Hematopoietic multipotent progenitor cell treated with erythropoietin and hydrocortisone succinate and interleukin-3 and kit ligand, for 8 days (in vitro differentiated cells): Measurements from ENCODE around the gene NGDN.
A peak's percentile ranks its signal among the peaks of the same experiment; 100 is the strongest.

ENCODE experiments used
- DNase-seq: peaks from one replicate; pipeline ENCODE4 v3.0.0-alpha.2; 2015

The NGDN gene

DNA sequence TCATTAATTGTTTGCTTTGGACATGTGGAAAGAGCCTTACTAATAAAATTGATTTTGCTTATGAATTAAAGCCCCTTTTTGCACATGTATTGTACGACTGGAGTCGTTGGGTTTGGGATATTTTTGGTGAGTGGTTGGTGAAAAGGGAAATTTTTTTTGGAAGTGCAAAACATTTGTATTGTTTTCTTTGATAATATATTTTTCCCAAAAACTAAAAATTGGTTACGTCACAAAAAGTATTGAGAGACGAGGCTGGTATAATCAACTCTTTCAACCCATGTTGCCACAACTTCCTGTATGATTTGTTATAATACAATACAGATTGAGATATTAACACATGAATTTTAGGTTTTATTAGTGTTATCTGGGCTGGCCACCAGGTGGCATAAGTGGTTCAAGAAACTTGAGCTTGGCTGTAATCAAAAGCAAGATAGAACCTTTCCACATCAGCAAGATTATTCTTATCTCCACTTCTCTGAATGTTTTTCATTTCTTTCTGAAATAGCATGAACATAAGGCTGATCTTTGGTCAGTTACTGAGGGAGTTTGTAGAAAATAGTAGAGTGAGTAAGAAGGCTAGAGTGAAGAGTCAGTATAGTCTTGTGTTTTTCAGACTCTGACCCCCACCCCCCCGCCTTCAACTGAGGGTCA lies 8.7 kb downstream of the NGDN start:
- DNase-seq = peak; percentile 81

DNA sequence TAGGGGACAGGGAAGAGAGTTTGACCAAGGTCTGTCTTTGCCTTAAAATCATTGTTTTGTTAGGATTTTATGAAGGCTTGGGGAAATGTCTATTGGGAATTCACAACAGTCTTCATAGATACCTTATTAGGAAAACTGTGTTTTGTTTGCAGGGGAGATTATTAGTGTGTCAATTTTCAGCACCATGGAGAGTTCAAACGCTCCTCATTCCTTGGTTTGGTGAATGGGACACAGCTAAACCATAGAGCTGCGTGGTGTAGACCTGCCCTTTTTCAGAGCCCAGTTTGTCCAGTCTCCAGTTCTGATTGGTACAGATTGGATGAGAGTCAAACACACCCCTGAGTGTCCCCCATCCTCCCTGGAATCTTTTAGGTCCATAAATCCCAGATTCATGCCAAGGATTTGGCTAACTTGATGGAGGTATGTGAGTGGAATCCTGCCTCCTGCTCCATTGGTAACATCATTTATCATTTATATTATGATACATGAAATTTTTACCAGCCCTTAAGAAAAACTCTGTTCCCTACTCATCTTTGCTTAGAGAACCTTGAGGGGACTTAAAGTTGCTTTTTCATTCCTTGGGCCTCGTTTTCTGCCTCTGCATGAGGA lies 12.0 kb downstream of the NGDN start:
- peak; percentile 48 for DNase-seq

DNA sequence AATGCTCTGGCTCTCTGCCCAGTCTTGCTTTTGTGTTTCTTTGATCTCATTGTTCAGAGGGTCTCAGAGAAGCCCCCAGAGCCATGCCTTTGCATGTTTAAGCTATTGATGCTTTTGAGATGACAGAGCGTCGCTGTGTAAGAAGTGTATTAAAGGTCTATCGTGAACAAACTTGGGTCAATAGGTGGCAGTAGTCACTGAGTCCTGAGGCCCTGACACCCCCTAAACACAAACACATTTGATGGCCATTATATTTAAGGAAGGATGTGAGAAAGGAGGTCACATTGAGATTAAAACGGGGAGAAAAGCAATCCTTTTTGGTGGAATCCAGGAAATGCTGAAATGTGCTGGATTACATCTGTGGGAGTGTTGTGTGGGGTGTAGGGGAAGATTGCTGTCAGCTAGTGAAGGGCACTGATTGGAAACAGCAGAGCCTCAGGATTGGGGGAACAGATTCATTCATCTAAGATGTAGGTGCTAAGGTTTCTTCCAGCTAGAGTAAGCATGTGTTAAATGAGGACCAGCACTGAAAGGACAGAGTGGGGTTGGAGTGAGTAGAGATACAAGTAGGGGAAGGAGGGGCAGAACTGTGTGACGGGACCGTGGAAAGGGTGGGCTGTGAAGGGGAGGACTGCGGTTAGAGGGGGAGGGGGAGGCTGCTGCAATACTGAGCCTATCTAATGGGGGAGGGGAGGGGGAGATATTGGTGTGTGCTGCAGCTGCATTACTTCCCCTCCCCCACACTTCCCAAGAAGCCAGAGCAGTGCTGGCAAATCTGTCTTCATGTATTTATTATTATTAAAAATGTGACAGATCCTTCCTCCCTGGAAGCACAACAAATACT lies 12.7 kb downstream of the NGDN start:
- DNase-seq = no peak

DNA sequence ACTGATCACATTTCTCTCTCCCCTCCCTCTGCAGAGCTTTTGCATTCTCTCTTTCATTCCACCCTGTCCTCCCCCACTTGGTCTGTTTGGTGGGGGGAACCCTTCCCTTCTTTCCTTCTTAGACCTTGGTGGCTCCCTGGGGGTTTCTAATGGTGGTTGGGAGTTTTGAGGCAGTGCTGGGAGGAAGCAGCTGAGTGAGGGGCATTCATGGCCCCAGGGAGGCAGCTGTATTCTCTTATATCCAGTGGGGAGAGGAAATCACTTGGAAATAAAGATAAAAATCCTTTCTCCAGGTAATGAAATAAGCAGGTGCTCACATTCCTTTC lies 13.3 kb downstream of the NGDN start:
- DNase-seq = no peak

DNA sequence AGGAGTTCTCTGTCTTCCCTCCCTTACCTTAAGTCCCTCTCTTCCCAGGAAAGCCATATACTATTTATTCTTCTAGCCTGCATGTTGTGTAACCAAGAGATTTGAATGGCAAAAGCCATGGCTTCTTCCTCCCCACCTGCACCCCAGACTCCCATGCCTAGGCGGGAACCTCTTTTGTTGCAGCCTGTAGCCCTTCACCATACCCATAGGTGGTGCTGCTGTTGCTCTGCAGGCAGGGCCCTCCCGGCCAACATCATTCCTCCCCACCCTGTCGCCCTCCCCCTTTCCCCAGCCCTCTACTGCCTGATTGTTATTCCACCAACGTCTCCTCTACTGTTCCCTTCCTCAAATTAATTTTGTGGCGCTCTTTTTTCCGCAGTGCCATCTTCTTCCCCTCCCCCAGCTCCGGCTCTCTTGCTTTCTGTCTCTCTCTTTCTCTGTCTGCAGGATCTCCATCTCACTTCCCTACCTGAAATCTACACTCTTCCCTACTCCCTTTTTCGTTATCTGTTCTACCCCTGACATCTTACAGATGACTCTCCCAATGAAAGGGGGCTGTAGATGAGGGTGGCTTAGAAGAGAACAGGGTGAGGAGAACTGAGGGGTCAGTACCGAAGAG lies 13.8 kb downstream of the NGDN start:
- peak; percentile 12 for DNase-seq

DNA sequence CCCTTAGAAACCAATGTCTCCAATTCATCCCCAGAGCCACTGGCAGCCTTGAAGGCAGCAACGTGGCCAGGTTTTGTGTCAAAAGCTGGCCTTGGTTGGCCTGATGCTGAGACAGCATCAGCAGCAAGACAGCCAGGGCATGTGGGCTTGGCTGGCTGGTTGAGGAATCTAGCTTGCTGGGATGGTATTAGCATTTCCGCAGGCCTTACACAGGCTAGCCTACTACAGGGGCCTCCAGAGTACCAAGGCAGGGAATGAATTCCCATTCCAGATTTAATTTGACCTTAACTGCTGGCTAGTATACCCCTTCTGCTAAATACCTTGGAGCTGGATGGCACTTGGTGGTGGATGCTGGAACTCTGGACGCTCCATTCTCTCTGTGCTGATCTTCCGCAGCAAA lies 15.8 kb downstream of the NGDN start:
- no peak for DNase-seq

DNA sequence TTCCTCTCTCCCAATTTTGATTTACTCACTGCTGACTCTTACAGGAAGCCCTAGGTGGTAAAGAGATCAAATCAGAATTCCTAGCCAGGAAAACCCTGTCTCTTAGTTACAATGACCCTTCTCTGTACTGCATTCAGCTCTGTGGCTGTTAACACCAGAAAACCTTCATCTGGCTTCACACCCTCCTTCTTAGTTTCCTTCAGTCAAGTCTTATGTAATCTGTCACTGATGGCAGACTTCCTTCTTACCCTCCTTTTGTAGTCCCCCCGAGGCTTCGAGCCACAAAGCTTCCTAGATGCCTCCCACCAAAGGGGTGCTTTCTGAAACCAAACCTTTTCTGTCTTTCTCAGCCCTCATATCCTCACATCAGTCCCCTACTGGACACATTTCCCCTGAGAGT lies 16.5 kb downstream of the NGDN start:
- DNase-seq = no peak

DNA sequence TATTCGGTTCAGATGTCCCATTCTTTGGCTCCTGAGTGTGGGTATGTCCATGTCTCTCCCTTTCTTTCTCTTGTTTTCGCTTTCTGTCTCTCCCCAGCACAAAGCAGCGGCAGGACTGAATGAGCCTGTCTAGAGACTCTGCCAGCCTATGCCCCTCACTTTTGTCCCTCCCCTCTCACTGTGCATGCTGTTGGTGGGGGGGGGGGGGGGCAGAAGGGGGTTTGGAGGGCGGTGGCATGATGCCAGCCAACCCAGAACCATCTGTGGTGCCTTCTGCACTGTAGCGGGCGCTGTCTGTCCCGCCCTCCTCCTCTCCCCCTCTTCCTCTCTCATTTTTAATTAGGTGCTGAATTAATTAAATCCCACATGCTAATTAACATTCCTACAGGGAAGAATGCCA lies 17.7 kb downstream of the NGDN start:
- DNase-seq = no peak

DNA sequence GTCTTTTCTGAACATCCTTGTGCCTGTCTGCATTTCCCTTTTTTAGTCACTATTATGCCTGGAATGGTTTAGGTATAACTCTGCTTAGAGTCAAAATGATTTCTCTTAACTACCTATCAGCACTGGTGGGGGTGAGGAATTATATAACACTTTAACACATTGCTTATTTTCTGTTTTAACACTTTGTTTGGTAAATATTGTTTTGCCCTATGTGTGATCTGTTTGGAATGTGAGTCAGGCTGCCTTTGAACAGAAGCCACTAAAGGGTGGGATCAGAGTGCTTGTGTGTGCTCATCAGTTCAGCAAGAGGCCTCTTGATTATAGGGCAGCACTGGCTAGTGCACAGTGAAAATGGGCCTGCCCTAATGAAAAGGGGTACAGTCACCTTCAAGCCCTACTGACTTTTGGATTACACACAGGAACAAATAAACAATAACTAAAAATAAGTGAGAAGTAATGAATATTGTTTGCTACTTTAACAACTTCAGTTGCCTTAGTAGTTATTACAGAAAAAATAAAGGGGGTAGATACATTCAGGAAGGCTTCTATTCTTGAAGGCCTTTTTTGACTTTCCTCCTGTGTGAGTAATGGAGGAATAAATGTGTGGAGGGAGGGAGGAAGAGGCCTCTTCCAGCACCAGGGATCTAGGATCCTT lies 23.2 kb downstream of the NGDN start:
- no peak for DNase-seq

DNA sequence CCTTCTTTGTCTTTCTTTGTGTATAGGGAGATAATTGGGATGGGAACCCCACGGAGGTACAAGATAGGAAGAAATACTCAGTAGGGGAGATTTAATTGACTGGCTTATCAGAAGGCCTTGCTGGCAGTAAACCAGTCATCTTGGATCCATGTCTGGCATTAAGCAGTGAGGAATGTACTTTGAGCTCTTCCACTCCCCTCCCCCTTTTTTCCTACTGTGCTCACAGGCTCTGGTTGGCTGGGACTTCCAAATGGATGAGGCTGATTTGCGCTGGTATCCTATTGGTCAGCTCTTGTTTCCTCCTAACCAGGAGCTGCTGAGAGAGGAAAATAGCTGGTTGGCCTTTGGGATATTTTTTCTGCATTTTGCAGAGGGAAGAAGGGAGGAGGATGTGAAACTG lies 24.7 kb downstream of the NGDN start:
- DNase-seq = no peak

DNA sequence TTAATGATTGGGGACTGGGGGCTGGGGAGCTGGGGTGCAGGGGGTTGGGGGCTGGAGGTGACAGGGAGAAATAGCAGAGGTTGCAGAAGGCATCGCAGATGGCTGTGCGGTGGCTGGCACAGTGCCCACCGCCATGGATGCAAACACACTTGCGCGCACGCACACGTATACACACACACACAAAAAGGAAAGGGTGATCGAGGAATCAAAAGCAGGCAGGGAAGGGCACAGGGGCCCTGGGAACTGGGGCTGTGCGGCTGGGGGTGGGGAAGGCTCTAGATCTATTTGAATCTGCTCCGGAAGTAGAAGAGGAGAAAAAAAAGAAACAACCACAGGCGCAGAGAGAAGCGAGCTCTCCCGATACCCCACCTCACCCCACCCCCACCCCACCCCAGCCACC lies 42.7 kb downstream of the NGDN start:
- no peak for DNase-seq

DNA sequence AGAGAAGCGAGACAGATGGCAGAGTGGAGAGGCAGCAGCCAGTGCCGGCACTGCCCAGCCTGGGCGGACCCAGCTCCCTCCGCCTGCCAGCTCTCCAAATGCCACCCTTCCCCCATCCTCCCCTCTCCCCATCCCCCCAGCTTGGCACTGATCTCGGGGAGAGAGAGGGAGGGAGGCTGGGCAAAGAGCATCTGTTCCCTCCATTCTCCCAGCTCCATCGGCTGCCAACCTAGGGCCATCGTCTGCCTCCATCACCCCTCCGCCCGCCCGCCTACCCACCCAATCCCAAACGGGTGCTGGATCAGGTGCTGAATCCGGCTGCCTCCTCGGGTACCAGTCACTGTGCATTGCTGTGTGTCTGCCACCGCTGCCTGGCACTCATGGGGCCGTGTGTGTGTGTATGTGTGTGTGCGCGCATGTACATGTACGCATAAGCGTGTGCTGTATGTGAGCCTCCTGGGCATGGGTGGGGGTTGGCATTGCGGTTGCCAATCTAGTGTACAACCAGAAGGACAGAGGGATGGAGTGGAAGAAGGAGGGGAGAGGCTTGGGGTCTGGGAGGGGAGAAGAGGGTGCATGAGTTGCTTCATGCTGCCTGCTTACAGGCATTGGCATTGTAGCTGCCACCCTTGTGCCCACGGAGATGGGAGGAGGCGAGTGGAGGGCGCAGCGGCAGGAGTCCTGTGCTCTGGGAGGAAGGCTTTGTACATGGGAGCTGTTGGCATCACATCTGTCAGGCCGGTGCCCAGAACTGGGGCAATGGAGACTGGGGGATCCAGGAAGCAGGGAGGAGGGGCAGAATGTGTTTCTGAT lies 43.7 kb downstream of the NGDN start:
- DNase-seq = no peak

DNA sequence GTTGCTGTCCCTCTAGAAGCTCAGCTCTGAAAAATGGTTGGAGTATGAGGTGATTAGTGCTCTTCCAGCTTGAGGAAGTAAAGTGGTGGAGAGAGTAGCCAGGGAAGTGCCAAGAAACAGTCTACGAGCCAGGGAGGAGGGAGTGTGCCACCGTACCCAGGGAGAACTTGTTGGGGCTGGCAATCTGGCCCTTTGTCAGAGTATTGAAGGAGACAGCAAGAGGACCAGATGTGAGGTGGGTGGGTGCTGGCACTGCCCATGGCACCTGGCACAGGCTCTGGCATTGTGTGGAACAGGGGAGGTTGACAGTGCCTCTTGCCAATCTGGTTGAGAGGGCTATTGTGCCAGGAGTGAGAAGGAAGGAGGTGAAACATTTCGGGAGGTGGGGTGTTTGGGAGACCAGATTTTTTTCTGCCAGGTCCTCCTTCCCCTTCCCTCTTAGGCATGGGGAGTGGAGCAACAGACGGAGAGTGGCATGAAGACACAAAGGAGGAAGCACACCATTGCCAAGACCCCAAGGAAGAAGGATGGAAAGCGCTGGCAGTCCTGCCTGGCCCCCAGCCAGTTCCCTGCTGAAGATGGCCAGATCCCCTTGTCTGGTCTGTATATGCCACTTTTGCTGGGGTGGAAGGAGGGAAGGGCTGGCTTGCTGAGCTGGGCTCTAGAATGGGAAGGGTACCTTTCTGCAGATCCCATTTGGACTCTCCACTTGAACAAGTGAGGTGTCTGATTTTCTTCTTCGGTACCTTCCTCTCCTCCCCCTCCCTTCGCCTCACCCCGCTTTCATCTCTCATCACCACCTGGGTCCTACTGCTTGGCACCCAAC lies 44.5 kb downstream of the NGDN start:
- DNase-seq = no peak

DNA sequence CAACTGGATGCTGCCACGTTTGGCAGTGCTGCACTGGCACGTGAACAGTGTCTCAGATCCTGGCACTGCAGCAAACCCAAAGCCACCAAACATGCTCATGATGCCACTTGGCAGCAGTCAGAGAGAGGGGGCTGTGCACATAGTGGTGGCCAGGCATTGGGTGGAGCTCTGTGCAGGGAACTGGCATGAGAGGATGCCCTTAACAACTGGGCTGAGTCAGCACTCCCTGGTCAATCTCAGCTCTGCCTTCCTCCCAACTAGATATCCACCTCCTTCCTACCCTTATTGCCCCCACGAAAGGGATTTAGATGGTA lies 45.1 kb downstream of the NGDN start:
- DNase-seq = no peak

DNA sequence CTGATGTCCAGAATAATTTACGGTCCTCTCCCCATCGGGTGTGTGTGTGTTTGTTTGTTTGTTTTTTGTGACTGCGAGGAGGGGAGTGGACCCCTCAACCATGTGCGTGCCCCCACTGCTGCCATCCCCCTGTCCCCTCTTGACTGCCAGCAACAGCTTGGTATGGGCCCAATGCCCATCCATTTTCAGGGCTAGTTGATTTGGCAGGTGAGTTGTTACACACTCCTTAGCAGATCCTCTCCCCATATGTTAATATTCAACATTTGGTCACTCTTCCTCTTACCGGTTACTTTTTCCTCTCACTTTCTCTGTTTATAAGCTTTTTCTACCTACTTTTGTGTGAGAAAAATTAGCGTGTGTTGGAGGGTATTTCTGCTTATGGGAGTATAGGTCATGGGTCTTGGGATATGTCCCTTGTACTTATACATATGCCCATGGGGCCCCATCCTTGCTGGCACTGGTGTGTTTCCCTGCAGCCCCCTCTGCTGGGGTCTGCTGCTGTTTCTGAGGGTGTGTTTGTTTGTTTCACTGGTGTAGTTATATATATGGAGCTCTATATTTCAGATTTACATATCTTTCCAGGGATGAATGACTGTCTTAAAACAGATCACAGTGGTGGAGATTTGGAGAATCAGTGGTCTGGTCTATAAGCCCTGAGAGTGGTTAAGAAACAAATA lies 48.3 kb downstream of the NGDN start:
- no peak for DNase-seq

DNA sequence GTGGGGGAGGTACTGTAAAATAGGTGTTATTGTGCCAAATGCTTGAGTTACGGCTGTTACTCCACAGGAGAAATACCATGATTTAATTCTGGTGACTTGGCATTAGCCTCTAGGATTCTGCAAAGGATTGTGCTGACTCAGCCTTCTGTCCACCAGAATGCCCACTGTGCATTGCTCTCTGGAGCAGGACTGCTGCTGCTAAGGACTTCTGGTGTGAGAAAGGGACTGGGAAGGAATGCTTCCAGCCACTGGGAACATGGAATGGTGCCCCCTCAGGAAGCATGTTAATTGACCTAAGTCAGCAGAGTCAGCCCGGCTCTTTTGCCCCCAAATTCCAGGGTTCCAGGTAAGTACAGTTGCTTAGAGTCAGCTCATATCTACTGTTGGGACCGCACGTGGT lies 49.2 kb downstream of the NGDN start:
- DNase-seq = no peak

DNA sequence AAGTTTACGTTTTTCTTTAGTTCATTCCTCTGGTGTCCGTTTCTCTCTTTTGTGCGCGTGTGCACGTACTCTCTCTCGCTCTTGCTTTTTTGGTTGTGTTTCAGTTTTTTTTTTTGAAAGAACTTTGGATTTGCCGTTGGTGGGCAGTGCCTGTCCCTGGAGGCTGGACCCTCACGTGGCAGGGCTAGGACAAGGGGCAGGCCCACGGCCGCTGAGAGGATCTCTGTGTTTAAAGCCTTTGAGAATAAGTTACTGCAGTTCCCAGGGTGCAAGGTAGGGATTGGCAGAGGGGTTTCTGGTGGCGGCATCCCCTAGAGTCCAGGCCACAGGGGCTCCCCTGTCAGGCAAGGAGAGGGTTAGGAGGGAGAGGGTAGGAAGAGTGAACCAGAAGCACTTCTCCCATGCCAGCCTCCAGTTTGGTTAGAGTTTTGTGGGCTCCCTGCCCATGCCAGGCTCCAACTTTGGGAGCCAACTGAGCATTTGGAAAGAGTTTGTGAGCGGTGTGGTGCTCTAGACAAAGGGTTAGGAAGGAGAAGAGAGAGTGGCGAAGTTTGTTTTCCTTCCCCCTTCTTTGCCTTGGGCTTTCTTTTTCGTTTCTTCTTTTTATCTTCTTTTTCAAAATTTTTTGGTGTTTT lies 51.5 kb downstream of the NGDN start:
- DNase-seq = no peak

DNA sequence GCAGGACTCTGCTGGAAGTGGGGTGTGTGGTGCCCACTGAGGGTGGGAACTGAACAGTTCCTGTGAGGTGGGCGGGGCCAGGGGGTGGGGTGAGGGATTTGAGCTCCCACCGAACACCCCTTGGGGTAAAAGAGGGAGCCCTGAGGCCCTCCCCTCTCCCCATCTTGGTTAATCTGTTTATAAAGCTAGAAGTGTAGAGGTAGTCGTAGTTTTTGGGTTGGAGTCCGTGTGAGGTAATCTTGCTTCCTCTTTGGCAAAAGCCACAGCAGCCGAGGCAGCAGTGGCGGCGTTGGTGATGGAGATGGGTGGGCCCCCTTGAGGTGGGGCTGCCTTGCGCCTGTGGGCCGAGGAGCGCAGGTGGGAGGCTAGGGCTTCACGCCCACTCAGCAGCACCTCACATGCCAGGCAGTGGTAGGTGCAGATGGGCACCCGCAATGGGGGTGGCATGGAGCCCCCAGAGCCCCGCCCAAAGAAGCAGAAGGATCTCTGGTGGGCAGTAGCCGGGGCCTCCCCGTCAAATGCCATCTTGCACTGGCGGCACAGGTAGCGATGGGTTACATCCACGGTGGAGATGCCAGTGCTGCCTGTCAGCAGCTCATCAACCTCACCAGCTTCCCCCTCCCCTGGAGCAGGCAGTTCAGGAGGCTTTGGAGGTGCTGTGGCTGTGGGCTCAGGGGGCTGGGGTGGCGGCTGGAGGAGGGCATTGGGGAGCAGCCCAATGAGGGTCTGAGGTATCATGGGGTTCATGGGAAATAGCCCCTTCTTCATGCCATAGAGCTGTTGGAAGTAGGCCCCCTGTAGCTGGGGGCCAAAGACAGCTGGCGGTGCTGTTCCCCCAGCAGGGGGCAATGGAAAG lies 52.5 kb downstream of the NGDN start:
- no peak for DNase-seq

DNA sequence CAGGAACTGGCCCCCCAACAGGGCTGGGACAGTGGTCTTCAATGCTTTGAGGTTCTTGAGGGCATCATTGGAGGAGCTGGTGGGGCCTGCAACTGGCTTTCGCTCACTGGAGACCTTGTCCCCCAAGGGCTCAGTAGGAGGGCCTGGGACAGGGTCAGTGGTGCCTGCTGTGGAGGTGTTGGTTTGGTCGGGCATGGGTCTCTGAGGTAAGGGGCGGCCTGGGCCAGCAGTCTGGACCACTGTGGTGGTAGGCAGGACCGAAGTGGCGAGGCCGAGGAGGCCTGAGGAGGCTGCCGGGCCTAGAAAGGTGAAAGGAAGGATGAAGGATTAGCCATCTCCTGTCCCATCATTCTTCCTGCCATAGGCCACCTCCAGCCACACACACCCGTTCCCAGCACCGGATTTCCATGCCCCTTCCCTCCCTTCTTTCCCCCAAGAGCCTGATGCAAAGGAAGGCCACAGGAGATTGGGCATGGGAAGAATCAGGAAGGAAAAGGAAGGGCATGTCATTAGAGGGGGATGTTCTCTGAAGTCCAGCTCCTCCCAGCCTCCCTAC lies 53.2 kb downstream of the NGDN start:
- no peak for DNase-seq
